ENCODE data around the gene OTUD7B.

Gene OTUD7B

GRCh38 chr1:149903836-149904491 lies 106.6 kb downstream of the OTUD7B start:
- no peak for DNase-seq
- TF ChIP-seq POLR2A (IDR thresholded peaks at IDR 0.05; ENCODE audit: low read length): no peak
- no peak for TF ChIP-seq GATA1 (IDR thresholded peaks at IDR 0.05; ENCODE audit: low read depth, low read length)

DNA sequence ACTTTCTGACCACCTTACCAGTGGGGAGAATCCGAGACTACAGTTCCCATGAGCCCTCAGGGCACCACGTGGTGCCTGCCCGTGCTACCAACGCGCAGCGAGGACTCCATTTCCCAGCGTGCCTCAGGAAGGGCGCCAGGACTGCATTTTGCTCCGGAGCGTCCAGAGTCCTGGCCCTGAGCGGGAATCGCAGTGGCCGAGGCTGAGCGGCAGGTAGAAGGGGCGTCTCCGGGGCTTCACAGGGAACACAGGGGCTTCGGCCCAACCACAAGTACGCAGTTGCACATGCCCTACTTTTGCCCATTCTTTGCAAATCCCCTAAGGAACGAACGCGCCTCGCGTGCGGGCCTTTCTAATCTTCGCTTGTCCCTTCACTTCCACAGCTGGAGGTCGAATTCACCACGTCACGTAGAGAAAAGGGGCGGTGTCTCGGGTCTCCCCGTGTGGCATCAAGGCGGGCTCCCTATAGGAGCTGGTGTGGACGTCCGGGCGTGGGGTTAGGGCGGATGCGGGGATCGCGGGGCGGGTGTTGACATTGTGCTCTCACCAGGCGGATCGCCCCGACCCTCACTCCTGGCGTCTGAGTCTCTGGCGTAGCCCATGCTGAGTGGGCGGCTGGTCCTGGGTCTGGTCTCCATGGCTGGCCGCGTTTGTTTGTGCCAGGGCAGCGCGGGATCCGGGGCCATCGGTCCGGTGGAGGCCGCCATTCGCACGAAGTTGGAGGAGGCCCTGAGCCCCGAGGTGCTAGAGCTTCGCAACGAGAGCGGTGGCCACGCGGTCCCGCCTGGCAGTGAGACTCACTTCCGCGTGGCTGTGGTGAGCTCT lies 110.9 kb downstream of the OTUD7B start, which contains the start of gene BOLA1:
Gene BOLA1, plus strand, starts transcription at position 109 of the 825 bp plus-strand sequence. Its CDS starts 492 bp downstream, at position 601.
- peak; percentile 91 for TF ChIP-seq POLR2A (IDR thresholded peaks at IDR 0.05; ENCODE audit: low read length)
- no peak for TF ChIP-seq GATA1 (IDR thresholded peaks at IDR 0.05; ENCODE audit: low read depth, low read length)
- DNase-seq: peak; percentile 91

- no peak for DNase-seq
- TF ChIP-seq POLR2A (IDR thresholded peaks at IDR 0.05; ENCODE audit: low read length) (no peak), GATA1 (IDR thresholded peaks at IDR 0.05; ENCODE audit: low read depth, low read length) (no peak)
Observed at GRCh38 chr1:149896575-149896974, 114.0 kb downstream of the OTUD7B start.

GRCh38 chr1:149888999-149889289 lies 121.6 kb downstream of the OTUD7B start:
- no peak for TF ChIP-seq GATA1 (IDR thresholded peaks at IDR 0.05; ENCODE audit: low read depth, low read length)
- no peak for TF ChIP-seq POLR2A (IDR thresholded peaks at IDR 0.05; ENCODE audit: low read length)
- DNase-seq: no peak

DNA sequence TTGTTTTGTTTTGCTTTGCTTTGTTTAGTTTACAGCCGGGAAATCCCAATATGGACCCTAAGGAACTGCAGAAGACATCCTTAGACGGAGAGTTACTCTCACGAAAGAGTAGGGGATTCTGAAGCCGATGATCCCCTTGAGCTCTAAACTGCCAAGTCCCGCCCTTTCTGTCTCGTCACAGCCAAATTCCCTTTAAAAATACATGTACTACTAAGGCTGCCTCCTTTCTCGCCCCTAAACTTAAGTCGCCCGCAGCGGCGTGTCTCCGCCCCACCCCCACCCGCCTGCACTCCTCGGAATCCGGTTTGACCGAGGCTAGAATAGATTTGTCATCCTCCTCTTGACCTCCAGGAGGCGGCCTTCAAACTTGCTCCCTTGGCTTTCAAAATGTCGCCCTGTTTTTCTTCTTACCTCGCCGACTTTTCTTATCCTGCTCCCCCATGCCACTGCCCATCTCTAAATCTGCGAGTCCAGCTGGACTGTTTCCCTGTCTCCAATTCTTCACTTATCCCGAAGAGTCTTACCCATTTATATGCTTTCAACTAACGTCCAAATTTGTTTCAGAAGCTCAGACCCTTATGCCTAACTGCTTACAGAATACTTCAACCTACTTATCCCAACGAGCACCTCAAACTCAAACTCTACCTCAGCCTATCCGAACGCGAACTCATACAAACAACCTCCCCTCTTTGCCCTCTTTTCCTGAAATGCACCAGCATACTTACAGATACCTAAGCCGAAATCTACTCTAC lies 122.1 kb downstream of the OTUD7B start:
- TF ChIP-seq GATA1 (IDR thresholded peaks at IDR 0.05; ENCODE audit: low read depth, low read length) (no peak), POLR2A (IDR thresholded peaks at IDR 0.05; ENCODE audit: low read length) (no peak)
- peak; percentile 96 for DNase-seq

Measured in erythroblast (primary cell).